Measurements from ENCODE around the gene KRTAP10-9. TPM values are rescaled to one million over a fixed set of nuclear protein-coding genes. Genes with fewer than 3 reads are reported as not detected.
"Not testable (repeated sequence)": the region's sequence is repeated elsewhere in the genome, so short reads cannot be mapped to it uniquely, and the experiment has no call there.

The KRTAP10-9 gene
- total and polyA plus RNA-seq, 2 of the 8 experiments (the other 6 are each of a cell fraction or from before 2014, with no cell fraction given): not detected

GRCh38 chr21:44610157-44610843 is 16.6 kb upstream of the KRTAP10-9 start:
- H3K4me2 ChIP-seq (ENCODE audit: insufficient read depth in 1 of 2, low read depth in 2 of 2, low read length in 2 of 2); H3K4ac ChIP-seq (replicated peaks; ENCODE audit: insufficient read length, low read depth, low read length); H2BK120ac ChIP-seq (replicated peaks; ENCODE audit: low read depth, low read length); H3K9ac ChIP-seq (replicated peaks in 1 of 4; ENCODE audit: extremely low read depth in 1 of 4, low read depth in 3 of 4, low read length in 3 of 4); H3K14ac ChIP-seq (ENCODE audit: insufficient read length); H3K18ac ChIP-seq (ENCODE audit: extremely low read depth, low read length); POLR2A ChIA-PET (ENCODE audit: partially characterized antibody); H3K27me3 ChIP-seq (replicated peaks in 1 of 4; ENCODE audit: control insufficient read depth in 3 of 4, extremely low read depth in 1 of 4, insufficient read depth in 3 of 4, low read length in 3 of 4); H2BK12ac ChIP-seq (ENCODE audit: low read depth, low read length); H3K4me3 ChIP-seq (ENCODE audit: extremely low read depth in 1 of 4, insufficient read depth in 2 of 4, low read depth in 3 of 4, low read length in 4 of 4); H3K23ac ChIP-seq (ENCODE audit: insufficient read length); H4K8ac ChIP-seq (ENCODE audit: extremely low read depth, insufficient read depth, low read length); H4K20me1 ChIP-seq (replicated peaks in 1 of 2; ENCODE audit: control insufficient read depth in 1 of 2, insufficient read depth in 2 of 2, low read length in 2 of 2); H2BK5ac ChIP-seq (ENCODE audit: low read depth, low read length); H2AFZ ChIP-seq (ENCODE audit: low read length); H4K5ac ChIP-seq (ENCODE audit: insufficient read length, low read depth, low read length); H2BK15ac ChIP-seq (ENCODE audit: low read length); FAIRE-seq; H2BK20ac ChIP-seq (ENCODE audit: low read length); H2AK5ac ChIP-seq (ENCODE audit: low read depth, low read length); H3K79me2 ChIP-seq (ENCODE audit: control insufficient read depth in 1 of 2, insufficient read depth in 2 of 2, low read length in 2 of 2); H3K4me1 ChIP-seq (replicated peaks in 1 of 4; ENCODE audit: control insufficient read depth in 3 of 4, insufficient read depth in 4 of 4, low read length in 3 of 4); H3K27ac ChIP-seq (ENCODE audit: low read depth, low read length); H3K36me3 ChIP-seq (ENCODE audit: control insufficient read depth in 2 of 4, insufficient read depth in 4 of 4, low read length in 3 of 4); H3K79me1 ChIP-seq (ENCODE audit: low read depth, low read length); H3K23me2 ChIP-seq (ENCODE audit: low read depth, low read length); H4K91ac ChIP-seq (replicated peaks; ENCODE audit: insufficient read length, low read length); H3K56ac ChIP-seq (replicated peaks; ENCODE audit: insufficient read length, low read depth, low read length): not testable (repeated sequence)
- WGBS, 2 experiments (ENCODE audit: extremely low coverage in 1 of 2, insufficient coverage in 1 of 2, insufficient read length in 1 of 2, insufficient replicate concordance in 2 of 2, low coverage in 1 of 2, low lambda C conversion rate in 2 of 2, missing lambda C conversion rate in 1 of 2): 90% methylated on average over 7 of the region's 7 CpGs; no CpG with 5 or more reads in 1 of the 2 experiments
- peaks cover 19 to 22% of the 10 kb centered on the region in 2 experiments for H3K9me3 ChIP-seq (ENCODE audit: insufficient read depth in 2 of 2, low read depth in 1 of 2, low read length in 1 of 2)
- peak in 1 of 2 experiments; percentile 34 for DNase-seq (ENCODE audit: low read depth in 1 of 2, low spot score in 2 of 2)
- CTCF ChIA-PET (ENCODE audit: partially characterized antibody): interaction anchor here (0.7 to 1.5 kb wide), 3 partner anchors 87 to 183 kb away, joined by 3 to 5 read pairs (median 3); partner anchors contain the start of gene KRTAP10-12

Measured in H1 (cell line).